ENCODE data around the gene GGCT. TPM values are rescaled to one million over a fixed set of nuclear protein-coding genes. Genes with fewer than 3 reads are reported as not detected.
"Not testable (repeated sequence)": the region's sequence is repeated elsewhere in the genome, so short reads cannot be mapped to it uniquely, and the experiment has no call there.

The GGCT gene
- total RNA-seq, 2 experiments from 2014 or later, result 39.9 to 42.6 TPM

GRCh38 chr7:30511973-30512662, 7.5 kb upstream of the GGCT start:
- no peaks in the 10 kb centered on the region for H3K27me3 Mint-ChIP-seq
- peaks cover 2% of the 10 kb centered on the region for H3K4me1 Mint-ChIP-seq
- no peak overlapping the region for H3K4me3 Mint-ChIP-seq
- H3K9me3 Mint-ChIP-seq, result peaks cover 7% of the 10 kb centered on the region
- CTCF ChIA-PET, result interaction anchor here (0.6 to 1.7 kb wide), 3 partner anchors 9 to 52 kb away, joined by 3 to 4 read pairs (median 4); no protein-coding TSS in a partner anchor
- POLR2A ChIA-PET, result no interaction called here
- no peak overlapping the region for H3K27ac Mint-ChIP-seq
- H3K36me3 Mint-ChIP-seq (ENCODE audit: low read depth), result peaks cover 6% of the 10 kb centered on the region
- no peak for DNase-seq

- Mint-ChIP-seq H3K9me3 (peaks cover 12% of the 10 kb centered on the region), H3K4me1 (peaks cover 2% of the 10 kb centered on the region), H3K27me3 (no peaks in the 10 kb centered on the region), H3K4me3 (no peak overlapping the region), H3K36me3 (ENCODE audit: low read depth) (peaks cover 6% of the 10 kb centered on the region), H3K27ac (no peak overlapping the region)
- CTCF ChIA-PET, result interaction anchor here (1.7 kb wide), 1 partner anchor 38 kb away, joined by 4 read pairs; no protein-coding TSS in a partner anchor
- no peak for DNase-seq
- POLR2A ChIA-PET, result no interaction called here
These were observed 6.9 kb upstream of the GGCT start for GRCh38 chr7:30511494-30511893.

- ChIA-PET CTCF (interaction anchor here (0.7 to 1.7 kb wide), 4 partner anchors 12 to 59 kb away, joined by 3 to 6 read pairs (median 5); no protein-coding TSS in a partner anchor), POLR2A (no interaction called here)
- H3K27me3 Mint-ChIP-seq, result no peaks in the 10 kb centered on the region
- peaks cover 8% of the 10 kb centered on the region for H3K4me1 Mint-ChIP-seq
- no peak overlapping the region for H3K4me3 Mint-ChIP-seq
- peak; percentile 35 for DNase-seq
- H3K27ac Mint-ChIP-seq, result no peak overlapping the region
- H3K36me3 Mint-ChIP-seq (ENCODE audit: low read depth), result peaks cover 4% of the 10 kb centered on the region
- peaks cover 12% of the 10 kb centered on the region for H3K9me3 Mint-ChIP-seq
These were observed 5.8 kb upstream of the GGCT start for GRCh38 chr7:30510124-30511075.

DNA sequence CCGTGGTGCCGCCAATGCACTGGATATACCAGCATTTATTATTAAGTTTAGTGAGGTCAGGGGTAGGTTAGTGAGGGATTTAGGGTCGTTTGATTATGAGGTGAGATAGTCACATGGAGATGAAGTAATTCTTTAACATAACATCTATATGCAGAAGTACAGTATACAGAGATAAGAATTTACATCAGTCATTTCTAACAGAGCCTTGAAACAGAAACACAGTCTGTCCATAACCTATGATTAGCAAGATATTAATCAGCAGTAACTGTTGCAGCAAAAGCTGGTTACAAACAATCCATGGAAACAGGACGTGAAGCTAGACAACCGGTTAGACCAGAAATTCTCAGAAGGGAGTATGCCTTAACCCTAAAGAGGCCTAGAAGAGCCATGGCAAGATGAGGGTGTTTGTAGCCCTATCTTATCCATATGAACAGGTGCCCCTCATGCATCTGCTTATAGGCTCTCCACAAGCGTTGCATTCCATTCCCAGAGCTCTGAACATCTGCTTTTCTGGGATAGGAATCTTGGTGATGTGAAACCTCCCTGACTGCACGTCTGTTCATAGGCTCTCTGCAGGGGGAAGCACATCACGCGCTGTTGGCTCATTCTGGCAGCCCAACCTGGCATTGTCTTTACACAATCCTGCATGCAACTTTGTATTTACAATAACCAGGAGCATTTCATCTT, 4.7 kb upstream of the GGCT start:
- H3K36me3 Mint-ChIP-seq (ENCODE audit: low read depth); H3K4me3 Mint-ChIP-seq; DNase-seq; H3K27me3 Mint-ChIP-seq; POLR2A ChIA-PET; H3K27ac Mint-ChIP-seq: not testable (repeated sequence)
- H3K4me1 Mint-ChIP-seq, result peaks cover 10% of the 10 kb centered on the region
- H3K9me3 Mint-ChIP-seq, result peaks cover 12% of the 10 kb centered on the region
- CTCF ChIA-PET, result interaction anchor here (0.7 to 1.7 kb wide), 3 partner anchors 13 to 61 kb away, joined by 3 to 6 read pairs (median 6); no protein-coding TSS in a partner anchor

DNA sequence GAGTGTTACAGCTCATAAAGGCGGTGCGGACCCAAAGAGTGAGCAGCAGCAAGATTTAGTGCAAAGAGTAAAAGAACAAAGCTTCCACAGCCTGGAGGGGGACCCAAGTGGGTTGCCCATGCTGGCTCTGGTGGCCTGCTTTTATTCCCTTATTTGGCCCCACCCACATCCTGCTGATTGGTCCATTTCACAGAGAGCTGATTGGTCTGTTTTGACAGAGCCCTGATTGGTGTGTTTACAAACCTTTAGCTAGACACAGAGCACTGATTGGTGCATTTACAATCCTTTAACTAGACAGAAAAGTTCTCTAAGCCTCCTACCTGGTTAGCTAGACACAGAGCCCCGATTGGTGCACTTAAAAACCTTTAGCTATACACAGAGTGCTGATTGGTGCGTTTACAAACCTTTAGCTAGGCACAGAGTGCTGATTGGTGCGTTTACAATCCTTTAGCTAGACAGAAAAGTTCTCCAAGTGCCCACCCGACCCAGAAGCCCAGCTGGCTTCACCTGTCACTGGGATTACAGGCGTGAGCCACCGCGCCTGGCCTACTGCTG, 2.8 kb upstream of the GGCT start:
- H3K36me3 Mint-ChIP-seq (ENCODE audit: low read depth); H3K27me3 Mint-ChIP-seq; POLR2A ChIA-PET; DNase-seq; H3K4me3 Mint-ChIP-seq; H3K27ac Mint-ChIP-seq: not testable (repeated sequence)
- CTCF ChIA-PET, result interaction anchor here (1.0 kb wide), 1 partner anchor 56 kb away, joined by 3 read pairs; no protein-coding TSS in a partner anchor
- H3K4me1 Mint-ChIP-seq, result peaks cover 27% of the 10 kb centered on the region
- peaks cover 12% of the 10 kb centered on the region for H3K9me3 Mint-ChIP-seq

- H3K4me3 Mint-ChIP-seq, result peak overlapping the region; percentile 77
- H3K27me3 Mint-ChIP-seq, result no peaks in the 10 kb centered on the region
- peaks cover 12% of the 10 kb centered on the region for H3K9me3 Mint-ChIP-seq
- ChIA-PET CTCF (no interaction called here), POLR2A (no interaction called here)
- peak overlapping the region; percentile 83 for H3K27ac Mint-ChIP-seq
- H3K36me3 Mint-ChIP-seq (ENCODE audit: low read depth), result peaks cover 18% of the 10 kb centered on the region
- no peak for DNase-seq
- H3K4me1 Mint-ChIP-seq, result peaks cover 45% of the 10 kb centered on the region
These were observed 607 bp upstream of the GGCT start for GRCh38 chr7:30505174-30505697.

GRCh38 chr7:30503274-30504212, 1.1 kb downstream of the GGCT start:
- CTCF ChIA-PET, result interaction anchor here (0.6 kb wide), 1 partner anchor 9 kb away, joined by 3 read pairs; no protein-coding TSS in a partner anchor
- POLR2A ChIA-PET, result no interaction called here
- Mint-ChIP-seq H3K4me3 (peak overlapping the region; percentile 77), H3K9me3 (peaks cover 12% of the 10 kb centered on the region), H3K4me1 (peaks cover 50% of the 10 kb centered on the region), H3K27ac (peak overlapping the region; percentile 83), H3K27me3 (no peaks in the 10 kb centered on the region), H3K36me3 (ENCODE audit: low read depth) (peaks cover 30% of the 10 kb centered on the region)
- no peak for DNase-seq

DNA sequence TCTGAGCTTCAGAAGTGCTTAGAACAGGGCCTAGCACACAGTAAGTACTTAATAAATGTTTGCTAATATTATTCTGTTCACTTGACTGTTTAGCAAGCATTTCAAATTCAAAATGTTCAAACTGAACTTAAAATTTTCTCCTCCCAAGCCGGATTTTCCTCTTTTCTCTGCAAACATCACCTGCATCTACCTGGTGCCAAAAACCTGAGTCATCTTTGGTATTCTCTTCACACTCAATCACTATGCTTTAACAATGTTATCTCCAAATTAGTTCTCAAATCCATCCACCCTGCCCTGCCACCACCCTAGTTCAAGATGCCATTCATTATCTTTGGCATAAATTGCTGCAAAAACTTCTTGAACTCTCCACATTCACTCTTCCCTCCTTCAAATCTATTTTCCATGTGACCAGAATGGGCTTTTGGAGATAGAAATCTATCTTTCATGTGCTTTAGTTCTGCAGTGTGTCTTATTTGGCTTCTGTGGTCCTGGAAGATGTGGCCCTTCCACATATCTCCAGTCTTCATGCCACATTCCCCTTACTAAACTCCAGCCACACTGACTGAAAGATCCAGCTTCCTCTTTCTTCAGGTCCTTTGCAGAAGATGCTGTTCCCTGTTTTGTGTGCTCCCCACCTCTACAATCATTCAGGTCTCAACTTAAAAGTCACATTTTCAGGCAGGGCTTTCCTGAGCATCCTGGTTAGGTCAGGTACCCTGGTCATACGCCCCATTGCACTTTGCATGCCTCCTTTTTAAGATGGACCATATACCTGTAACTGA, 2.0 kb downstream of the GGCT start:
- peaks cover 50% of the 10 kb centered on the region for H3K4me1 Mint-ChIP-seq
- peaks cover 8% of the 10 kb centered on the region for H3K9me3 Mint-ChIP-seq
- H3K27ac Mint-ChIP-seq, result peak overlapping the region; percentile 3

GRCh38 chr7:30501264-30501663, 3.4 kb downstream of the GGCT start:
- H3K27me3 Mint-ChIP-seq, result no peaks in the 10 kb centered on the region
- H3K36me3 Mint-ChIP-seq (ENCODE audit: low read depth), result peaks cover 36% of the 10 kb centered on the region
- no peak overlapping the region for H3K27ac Mint-ChIP-seq
- H3K4me1 Mint-ChIP-seq, result peaks cover 50% of the 10 kb centered on the region
- POLR2A ChIA-PET, result no interaction called here
- CTCF ChIA-PET, result interaction anchor here (2.4 kb wide), 1 partner anchor 22 kb away, joined by 5 read pairs; the partner anchor contains the start of gene NOD1
- no peaks in the 10 kb centered on the region for H3K9me3 Mint-ChIP-seq
- no peak for DNase-seq
- no peak overlapping the region for H3K4me3 Mint-ChIP-seq

More for the DNA sequence above, 2.0 kb downstream of the GGCT start:
- Mint-ChIP-seq H3K4me3 (peak overlapping the region; percentile 77), H3K36me3 (ENCODE audit: low read depth) (peaks cover 28% of the 10 kb centered on the region), H3K27me3 (no peaks in the 10 kb centered on the region)
- ChIA-PET POLR2A (no interaction called here), CTCF (no interaction called here)
- no peak for DNase-seq

DNA sequence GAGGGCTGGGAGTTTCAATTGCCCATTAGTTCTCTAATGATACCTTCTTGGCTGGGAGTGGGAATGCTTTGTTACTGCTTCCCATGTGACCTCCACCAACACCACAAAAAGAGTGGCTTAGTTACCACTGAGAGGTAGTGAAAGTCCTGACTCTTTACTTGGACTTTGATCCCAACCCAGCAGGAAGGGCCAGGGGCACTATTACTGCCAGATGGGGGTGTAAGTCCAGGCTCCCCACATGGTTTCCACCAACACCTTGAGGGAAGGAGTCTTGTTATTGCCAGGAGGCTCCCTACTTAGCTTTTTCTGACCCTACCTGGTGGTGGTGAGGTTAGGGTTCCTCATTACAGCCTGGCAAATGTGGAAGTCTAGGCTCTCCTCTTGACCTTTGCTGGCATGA, 11.4 kb downstream of the GGCT start:
- no peak overlapping the region for H3K27ac Mint-ChIP-seq

DNA sequence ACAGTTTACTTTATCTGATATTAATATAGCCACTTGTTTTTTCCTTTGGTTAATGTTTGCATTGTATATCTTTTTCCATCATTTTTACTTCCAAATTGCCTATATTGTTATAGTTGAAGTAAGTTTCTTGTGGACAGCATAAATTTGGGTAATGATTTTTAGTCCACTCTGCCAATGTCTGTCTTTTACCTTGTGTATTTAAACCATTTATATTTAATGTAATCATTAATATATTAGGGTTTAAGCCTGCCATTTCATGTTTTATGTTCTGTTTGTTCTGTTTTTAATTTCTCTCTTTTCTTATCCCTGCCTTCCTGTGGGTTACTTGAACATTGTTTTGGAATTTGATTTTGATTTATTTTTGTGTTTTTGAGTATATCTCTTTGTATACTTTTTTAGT, 13.2 kb downstream of the GGCT start:
- Mint-ChIP-seq H3K36me3 (ENCODE audit: low read depth) (peaks cover 24% of the 10 kb centered on the region), H3K27ac (no peak overlapping the region), H3K4me1 (no peaks in the 10 kb centered on the region), H3K27me3 (peaks cover 34% of the 10 kb centered on the region), H3K4me3 (no peak overlapping the region), H3K9me3 (peaks cover 15% of the 10 kb centered on the region)
- ChIA-PET CTCF (no interaction called here), POLR2A (no interaction called here)
- no peak for DNase-seq

More for the DNA sequence above, 11.4 kb downstream of the GGCT start:
- H3K9me3 Mint-ChIP-seq, result peaks cover 15% of the 10 kb centered on the region
- CTCF ChIA-PET, result no interaction called here
- peaks cover 32% of the 10 kb centered on the region for H3K36me3 Mint-ChIP-seq (ENCODE audit: low read depth)
- no peak overlapping the region for H3K4me3 Mint-ChIP-seq
- DNase-seq, result no peak
- POLR2A ChIA-PET, result no interaction called here
- H3K4me1 Mint-ChIP-seq, result no peaks in the 10 kb centered on the region
- H3K27me3 Mint-ChIP-seq, result peaks cover 25% of the 10 kb centered on the region

Measured in activated CD4-positive, alpha-beta T cell treated with anti-CD3 and anti-CD28 coated beads, Interleukin-2, amount 10 ng/mL, durations not matched to agents 7 days and 5 days (primary cell).